HepG2 (cell line): ENCODE data around the gene HACE1. TPM values are rescaled to one million over a fixed set of nuclear protein-coding genes. Genes with fewer than 3 reads are reported as not detected.

Experiments
- ARHGAP35 ChIP-seq: sonication (generic); formaldehyde crosslinking; IDR thresholded peaks from 2 replicates; pipeline ENCODE4 v1.9.0; 2022; ENCODE audit warnings: mild to moderate bottlenecking, inconsistent platforms, moderate library complexity, missing genetic modification reagents, borderline replicate concordance
- BCL6 ChIP-seq: IDR thresholded peaks from 2 replicates; pipeline ENCODE4 v1.6.1; 2016; ENCODE audit warnings: missing genetic modification reagents, missing compliant biosample characterization
- BHLHE40 ChIP-seq: IDR thresholded peaks from 2 replicates; pipeline ENCODE4 v1.6.1; 2011; ENCODE audit warnings: low read length, improper control_type of control experiment
- DNMT3B ChIP-seq: conservative IDR thresholded peaks from 2 replicates; pipeline ENCODE4 v1.6.1; 2016; ENCODE audit warnings: missing biosample characterization, control low read depth
- FOXJ3 ChIP-seq: sonication (generic); formaldehyde crosslinking; IDR thresholded peaks from 2 replicates; pipeline ENCODE4 v1.4.0; 2020; ENCODE audit warnings: missing genetic modification reagents, mild to moderate bottlenecking, borderline replicate concordance
- HDAC1 ChIP-seq: sonication (generic); formaldehyde crosslinking; IDR thresholded peaks from 2 replicates; pipeline ENCODE4 v1.5.1; 2020; ENCODE audit warnings: mild to moderate bottlenecking, missing genetic modification reagents
- LCORL ChIP-seq, 2 experiments: fragments of 450-650 bp in 1 of 2; sonication (generic) in 1 of 2; formaldehyde crosslinking in 1 of 2; IDR thresholded peaks; 2 replicates each; pipeline versions ENCODE4 v1.5.0 to v1.6.1; 2017 to 2020; ENCODE audit warnings: antibody characterized with exemption in 1 of 2, missing genetic modification reagents in 1 of 2
- NCOA2 ChIP-seq: sonication (generic); formaldehyde crosslinking; IDR thresholded peaks from 2 replicates; pipeline ENCODE4 v1.8.0; 2022; ENCODE audit warnings: inconsistent platforms
- NFIB ChIP-seq: sonication (generic); formaldehyde crosslinking; IDR thresholded peaks from 2 replicates; pipeline ENCODE4 v1.9.0; 2021; ENCODE audit warnings: missing genetic modification reagents, mild to moderate bottlenecking, borderline replicate concordance
- TCF12 ChIP-seq, 2 experiments: fragments of 450-650 bp in 1 of 2; sonication (generic) in 1 of 2; formaldehyde crosslinking in 1 of 2; IDR thresholded peaks; 2 replicates each; pipeline versions ENCODE4 v1.6.1 to v1.8.0; 2017 to 2022; ENCODE audit warnings: antibody characterized with exemption in 1 of 2, mild to moderate bottlenecking in 1 of 2, missing genetic modification reagents in 1 of 2, moderate library complexity in 1 of 2
- ZFX ChIP-seq: sonication (generic); formaldehyde crosslinking; IDR thresholded peaks from 2 replicates; pipeline ENCODE4 v1.4.0; 2020; ENCODE audit warnings: mild to moderate bottlenecking, low read depth, missing genetic modification reagents, moderate library complexity
- ZNF230 ChIP-seq: sonication (generic); formaldehyde crosslinking; IDR thresholded peaks from 2 replicates; pipeline ENCODE4 v1.4.0; 2020; ENCODE audit warnings: mild to moderate bottlenecking, missing genetic modification reagents
- ZNF3 ChIP-seq: IDR thresholded peaks from 2 replicates; pipeline ENCODE4 v1.7.0; 2017; ENCODE audit warnings: inconsistent platforms
- ZNF496 ChIP-seq: sonication (generic); formaldehyde crosslinking; IDR thresholded peaks from 2 replicates; pipeline ENCODE4 v1.8.1; 2023; ENCODE audit warnings: mild to moderate bottlenecking, moderate library complexity, missing genetic modification reagents; ENCODE audit not compliant: insufficient replicate concordance
- ZNF563 ChIP-seq: sonication (generic); formaldehyde crosslinking; IDR thresholded peaks from 2 replicates; pipeline ENCODE4 v1.8.0; 2022; ENCODE audit warnings: mild to moderate bottlenecking, moderate library complexity, missing genetic modification reagents
- ZNF629 ChIP-seq: sonication (generic); formaldehyde crosslinking; conservative IDR thresholded peaks from 2 replicates; pipeline ENCODE4 v1.5.0; 2020; ENCODE audit warnings: missing genetic modification reagents
- ZSCAN9 ChIP-seq: IDR thresholded peaks from 2 replicates; pipeline ENCODE4 v1.6.1; 2016; ENCODE audit warnings: borderline replicate concordance
- polyA plus RNA-seq, 8 experiments: library from polyadenylated mRNA; depleted of rRNA in 3 of 8; stranded (reverse) in 7 of 8; unstranded in 1 of 8; fragments of >200 nt; fragmentation: Illumina TruSeq in 4 of 8; extraction: Trizol in 4 of 8; gene quantifications; 2 replicates each; pipeline versions ENCODE4 v1.2.1 to v1.2.3, GENCODE V29; 2011 to 2016; ENCODE audit warnings: low read depth in 4 of 8, missing spikeins in 1 of 8, mixed read lengths in 1 of 8; ENCODE audit not compliant: insufficient read depth in 1 of 8
- total RNA-seq, 5 experiments: library from RNA; depleted of rRNA; stranded (reverse); fragments of >200 nt; fragmentation: Illumina TruSeq; extraction: Trizol; gene quantifications; 2 replicates each; pipeline ENCODE4 v1.2.3, GENCODE V29; 2016; ENCODE audit warnings: low read depth in 1 of 5
- TF ChIP-seq, protein P1 (sequence below): fragments of 450-650 bp; IDR thresholded peaks from 2 replicates; pipeline ENCODE4 v1.6.1; 2017; ENCODE audit warnings: mild to moderate bottlenecking
- TF ChIP-seq, protein P2 (sequence below): sonication (generic); formaldehyde crosslinking; IDR thresholded peaks from 2 replicates; pipeline ENCODE4 v1.4.0; 2020; ENCODE audit warnings: missing genetic modification reagents, mild to moderate bottlenecking, borderline replicate concordance
- TF ChIP-seq, protein P3 (sequence below): sonication (generic); formaldehyde crosslinking; IDR thresholded peaks from 2 replicates; pipeline ENCODE4 v1.8.0; 2022; ENCODE audit warnings: mild to moderate bottlenecking, missing genetic modification reagents, moderate library complexity
- TF ChIP-seq, protein P4 (sequence below): sonication (generic); formaldehyde crosslinking; conservative IDR thresholded peaks from 2 replicates; pipeline ENCODE4 v1.8.0; 2022; ENCODE audit warnings: mild to moderate bottlenecking, moderate library complexity, missing genetic modification reagents

Gene HACE1
- total and polyA plus RNA-seq, 2 of the 13 experiments (the other 11 are each of a cell fraction or from before 2014, with no cell fraction given): 8.9 to 11.4 TPM

DNA sequence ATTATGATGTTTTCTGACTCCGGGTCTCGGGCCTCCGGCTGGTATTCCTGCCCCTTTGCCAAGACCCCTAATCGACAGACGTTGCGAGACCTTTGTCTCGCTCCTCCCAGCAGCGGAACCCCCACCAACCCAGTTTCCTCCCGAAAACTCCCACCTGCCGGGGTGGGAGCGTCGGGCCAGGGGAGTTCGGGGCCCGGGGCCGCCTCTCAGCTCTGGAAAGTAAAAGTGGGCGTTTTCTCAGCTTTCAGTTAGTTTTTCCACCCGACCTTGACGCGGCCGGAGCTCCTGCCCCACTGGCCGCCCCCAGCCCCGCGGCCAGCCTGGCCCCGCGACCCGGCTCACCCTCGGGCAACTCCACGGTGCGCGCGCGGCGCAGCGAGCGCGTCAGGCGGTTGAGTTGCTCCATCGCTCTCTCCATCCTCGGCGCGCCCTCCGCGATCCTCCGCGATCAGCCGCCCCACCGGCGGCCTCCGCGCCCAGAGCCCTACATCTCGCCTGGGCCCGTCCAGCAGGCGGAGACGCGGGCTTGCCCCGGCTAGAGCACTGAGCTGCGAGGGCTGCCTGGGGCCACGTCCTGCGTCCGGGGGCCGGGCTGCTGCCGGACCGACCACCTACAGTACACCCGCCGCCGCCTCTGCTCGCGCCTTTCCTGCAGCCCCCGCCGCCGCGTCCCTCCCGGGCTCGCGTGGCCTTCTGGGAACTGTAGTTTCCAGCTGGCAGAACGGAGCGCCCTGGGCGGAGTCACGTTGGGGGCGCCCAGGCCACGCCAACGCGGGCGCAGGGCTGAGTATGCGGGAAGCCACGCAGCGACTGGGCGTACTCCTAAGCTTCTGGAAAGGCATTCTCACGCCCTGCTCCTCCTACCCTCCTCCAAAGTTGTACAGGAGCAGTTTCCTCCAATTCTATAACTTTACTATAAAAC is at the start of gene HACE1 (continued):
- TF ChIP-seq NFIB (CRISPR knock-in tag): no peak
- no peak for TF ChIP-seq ZNF496 (CRISPR knock-in tag)
- TF ChIP-seq, protein P1, sequence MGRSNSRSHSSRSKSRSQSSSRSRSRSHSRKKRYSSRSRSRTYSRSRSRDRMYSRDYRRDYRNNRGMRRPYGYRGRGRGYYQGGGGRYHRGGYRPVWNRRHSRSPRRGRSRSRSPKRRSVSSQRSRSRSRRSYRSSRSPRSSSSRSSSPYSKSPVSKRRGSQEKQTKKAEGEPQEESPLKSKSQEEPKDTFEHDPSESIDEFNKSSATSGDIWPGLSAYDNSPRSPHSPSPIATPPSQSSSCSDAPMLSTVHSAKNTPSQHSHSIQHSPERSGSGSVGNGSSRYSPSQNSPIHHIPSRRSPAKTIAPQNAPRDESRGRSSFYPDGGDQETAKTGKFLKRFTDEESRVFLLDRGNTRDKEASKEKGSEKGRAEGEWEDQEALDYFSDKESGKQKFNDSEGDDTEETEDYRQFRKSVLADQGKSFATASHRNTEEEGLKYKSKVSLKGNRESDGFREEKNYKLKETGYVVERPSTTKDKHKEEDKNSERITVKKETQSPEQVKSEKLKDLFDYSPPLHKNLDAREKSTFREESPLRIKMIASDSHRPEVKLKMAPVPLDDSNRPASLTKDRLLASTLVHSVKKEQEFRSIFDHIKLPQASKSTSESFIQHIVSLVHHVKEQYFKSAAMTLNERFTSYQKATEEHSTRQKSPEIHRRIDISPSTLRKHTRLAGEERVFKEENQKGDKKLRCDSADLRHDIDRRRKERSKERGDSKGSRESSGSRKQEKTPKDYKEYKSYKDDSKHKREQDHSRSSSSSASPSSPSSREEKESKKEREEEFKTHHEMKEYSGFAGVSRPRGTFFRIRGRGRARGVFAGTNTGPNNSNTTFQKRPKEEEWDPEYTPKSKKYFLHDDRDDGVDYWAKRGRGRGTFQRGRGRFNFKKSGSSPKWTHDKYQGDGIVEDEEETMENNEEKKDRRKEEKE: no peak
- no peak for TF ChIP-seq FOXJ3 (CRISPR knock-in tag)
- no peak for TF ChIP-seq ZNF629 (CRISPR knock-in tag)
- no peak for TF ChIP-seq ZNF3
- TF ChIP-seq ARHGAP35 (CRISPR knock-in tag): peak; percentile 84
- TF ChIP-seq, protein P2, sequence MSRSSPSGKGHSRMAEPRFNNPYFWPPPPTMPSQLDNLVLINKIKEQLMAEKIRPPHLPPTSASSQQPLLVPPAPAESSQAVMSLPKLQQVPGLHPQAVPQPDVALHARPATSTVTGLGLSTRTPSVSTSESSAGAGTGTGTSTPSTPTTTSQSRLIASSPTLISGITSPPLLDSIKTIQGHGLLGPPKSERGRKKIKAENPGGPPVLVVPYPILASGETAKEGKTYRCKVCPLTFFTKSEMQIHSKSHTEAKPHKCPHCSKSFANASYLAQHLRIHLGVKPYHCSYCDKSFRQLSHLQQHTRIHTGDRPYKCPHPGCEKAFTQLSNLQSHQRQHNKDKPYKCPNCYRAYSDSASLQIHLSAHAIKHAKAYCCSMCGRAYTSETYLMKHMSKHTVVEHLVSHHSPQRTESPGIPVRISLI: no peak
- 0 out of 2 replicates have a peak, but pooled peaks have one; percentile 75 for TF ChIP-seq DNMT3B (CRISPR knock-in tag)
- peak; percentile 72 for TF ChIP-seq HDAC1 (CRISPR knock-in tag)
- peak; percentile 55 for TF ChIP-seq BCL6 (CRISPR knock-in tag)
- TF ChIP-seq TCF12 (IDR thresholded peaks at IDR 0.05): no peak
- TF ChIP-seq TCF12 (CRISPR knock-in tag; IDR thresholded peaks at IDR 0.05): peak; percentile 66; the same call in 1 of the 2 replicates
- TF ChIP-seq BHLHE40: no peak
- peak; percentile 94 for TF ChIP-seq ZFX
- TF ChIP-seq, protein P3, sequence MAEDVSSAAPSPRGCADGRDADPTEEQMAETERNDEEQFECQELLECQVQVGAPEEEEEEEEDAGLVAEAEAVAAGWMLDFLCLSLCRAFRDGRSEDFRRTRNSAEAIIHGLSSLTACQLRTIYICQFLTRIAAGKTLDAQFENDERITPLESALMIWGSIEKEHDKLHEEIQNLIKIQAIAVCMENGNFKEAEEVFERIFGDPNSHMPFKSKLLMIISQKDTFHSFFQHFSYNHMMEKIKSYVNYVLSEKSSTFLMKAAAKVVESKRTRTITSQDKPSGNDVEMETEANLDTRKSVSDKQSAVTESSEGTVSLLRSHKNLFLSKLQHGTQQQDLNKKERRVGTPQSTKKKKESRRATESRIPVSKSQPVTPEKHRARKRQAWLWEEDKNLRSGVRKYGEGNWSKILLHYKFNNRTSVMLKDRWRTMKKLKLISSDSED (CRISPR knock-in tag): no peak
- peak; percentile 42; the same call in 1 of the 2 replicates for TF ChIP-seq NCOA2
- TF ChIP-seq, protein P4, sequence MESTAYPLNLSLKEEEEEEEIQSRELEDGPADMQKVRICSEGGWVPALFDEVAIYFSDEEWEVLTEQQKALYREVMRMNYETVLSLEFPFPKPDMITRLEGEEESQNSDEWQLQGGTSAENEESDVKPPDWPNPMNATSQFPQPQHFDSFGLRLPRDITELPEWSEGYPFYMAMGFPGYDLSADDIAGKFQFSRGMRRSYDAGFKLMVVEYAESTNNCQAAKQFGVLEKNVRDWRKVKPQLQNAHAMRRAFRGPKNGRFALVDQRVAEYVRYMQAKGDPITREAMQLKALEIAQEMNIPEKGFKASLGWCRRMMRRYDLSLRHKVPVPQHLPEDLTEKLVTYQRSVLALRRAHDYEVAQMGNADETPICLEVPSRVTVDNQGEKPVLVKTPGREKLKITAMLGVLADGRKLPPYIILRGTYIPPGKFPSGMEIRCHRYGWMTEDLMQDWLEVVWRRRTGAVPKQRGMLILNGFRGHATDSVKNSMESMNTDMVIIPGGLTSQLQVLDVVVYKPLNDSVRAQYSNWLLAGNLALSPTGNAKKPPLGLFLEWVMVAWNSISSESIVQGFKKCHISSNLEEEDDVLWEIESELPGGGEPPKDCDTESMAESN: peak; percentile 94
- peak; percentile 27; the same call in 1 of the 2 replicates for TF ChIP-seq ZSCAN9
- peak; percentile 76; the same call in 1 of the 2 replicates for TF ChIP-seq ZNF563 (CRISPR knock-in tag)
- TF ChIP-seq ZNF230 (CRISPR knock-in tag): peak; percentile 74; the same call in 1 of the 2 replicates
- no peak for TF ChIP-seq LCORL (IDR thresholded peaks at IDR 0.05)
- peak; percentile 69; the same call in 1 of the 2 replicates for TF ChIP-seq LCORL (CRISPR knock-in tag; IDR thresholded peaks at IDR 0.05)
